Right lobe of liver (tissue), 6 donors: Measurements from ENCODE around the gene SLC12A3. TPM values are rescaled to one million over a fixed set of nuclear protein-coding genes. Genes with fewer than 3 reads are reported as not detected.
"Not testable (repeated sequence)": the region's sequence is repeated elsewhere in the genome, so short reads cannot be mapped to it uniquely, and the experiment has no call there.

Experiments used
- ATAC-seq, 4 donors: fragments of 200-7000 bp; cut with Tn5 transposase; one replicate each; pipeline ENCODE4 v1.9.1; 2020; ENCODE audit warnings: mild to moderate bottlenecking in 4 of 4, moderate library complexity in 4 of 4
- DNase-seq, 3 donors: peaks; one replicate each; pipeline ENCODE4 v3.0.0-alpha.2; 2020
- H3K27ac ChIP-seq, 3 donors: fragments of 200-600 bp; one replicate each; pipeline ENCODE4 v1.8.0; 2022
- H3K27me3 ChIP-seq, 2 donors: fragments of 200-600 bp; one replicate each; pipeline ENCODE4 v1.8.0; 2022
- H3K36me3 ChIP-seq, 4 donors: fragments of 200-600 bp; sonication (generic) in 1 of 4; one replicate each; pipeline versions ENCODE4 v1.5.1 to v1.8.0; 2017 to 2022; ENCODE audit warnings: control low read depth in 1 of 4
- H3K4me1 ChIP-seq, 4 donors: fragments of 200-600 bp; sonication (generic) in 1 of 4; one replicate each; pipeline versions ENCODE4 v1.5.1 to v1.8.0; 2017 to 2022; ENCODE audit warnings: control low read depth in 1 of 4
- H3K4me3 ChIP-seq, 3 donors: fragments of 200-600 bp; one replicate each; pipeline ENCODE4 v1.8.0; 2022
- H3K9me3 ChIP-seq, 4 donors: fragments of 200-600 bp; sonication (generic) in 1 of 4; one replicate each; pipeline versions ENCODE4 v1.5.1 to v1.8.0; 2017 to 2022; ENCODE audit warnings: control low read depth in 1 of 4
- CTCF ChIP-seq, 4 donors: fragments of 200-600 bp in 3 of 4; fragments of 450-650 bp in 1 of 4; IDR thresholded peaks; one replicate each; pipeline versions ENCODE4 v1.5.1 to v1.8.0; 2016 to 2022; ENCODE audit warnings: antibody characterized with exemption in 4 of 4, mild to moderate bottlenecking in 2 of 4
- POLR2A ChIP-seq: fragments of 450-650 bp; IDR thresholded peaks from one replicate; pipeline ENCODE4 v1.6.1; 2017; ENCODE audit warnings: antibody characterized with exemption, mild to moderate bottlenecking
- WGBS: methylation state at CpG from one replicate; pipeline ENCODE4 v1.1.6; 2018; ENCODE audit warnings: low coverage, low lambda C conversion rate; ENCODE audit not compliant: insufficient coverage; ENCODE audit errors: missing lambda C conversion rate; 5-methylcytosine and 5-hydroxymethylcytosine counted together
- intact Hi-C, 2 donors: fragments of 100-400 bp; cut with DNase I; formaldehyde crosslinking; loops; one replicate each; pipeline versions ENCODE4 v1.11.2 to v1.14.1; 2022
- total RNA-seq, 6 experiments: library from RNA; depleted of rRNA in 2 of 6; stranded (reverse); fragments of >200 nt in 2 of 6; fragmentation: NEBNext Ultra II Directional in 3 of 6; extraction: Animal tissue kit (Norgen Biotek cat#: 25700) in 3 of 6; gene quantifications; one replicate each; pipeline versions ENCODE4 v1.1.0 to v1.2.4, GENCODE V29; 2016 to 2023
- donor health status: DM: no; HTN: yes; CAD: no.
- donor health status: DM: no; HTN: no; CAD: no.
- donor health status: DM: no; HTN: no; CAD: no.
- donor health status: DM: no; HTN: yes; CAD: no.
- donor health status: DM: no; HTN: yes; CAD: no.

Gene SLC12A3
- total RNA-seq, 6 experiments from 2014 or later = not detected

- intact Hi-C loops = loop anchor here in 1 of 2 donors (5.0 kb wide), 1 partner anchor 84 kb away; no protein-coding TSS in a partner anchor
- DNase-seq = no peak
- Histone ChIP-seq H3K27me3 (no peaks in the 10 kb centered on the region), H3K27ac (no peak overlapping the region), H3K4me3 (no peak overlapping the region), H3K4me1 (no peaks in the 10 kb centered on the region), H3K36me3 (no peaks in the 10 kb centered on the region), H3K9me3 (no peaks in the 10 kb centered on the region)
- WGBS = 73% methylated on average over 2 of the region's 9 CpGs
- TF ChIP-seq POLR2A (no peak), CTCF (IDR thresholded peaks at IDR 0.05) (no peak)
- no peak for ATAC-seq
These were observed 3.2 kb downstream of the SLC12A3 start for GRCh38 chr16:56868175-56868574.

- not testable (repeated sequence) for H3K9me3 ChIP-seq, ATAC-seq, DNase-seq, H3K4me3 ChIP-seq, H3K27ac ChIP-seq, H3K36me3 ChIP-seq, H3K27me3 ChIP-seq, H3K4me1 ChIP-seq
- 81% methylated on average over 3 of the region's 5 CpGs for WGBS
- intact Hi-C loops = loop anchor here in 1 of 2 donors (5.0 kb wide), 1 partner anchor 84 kb away; no protein-coding TSS in a partner anchor
These were observed 3.8 kb downstream of the SLC12A3 start for GRCh38 chr16:56868766-56869165.

- no peaks in the 10 kb centered on the region for H3K9me3 ChIP-seq
- 60% methylated on average over 13 of the region's 24 CpGs for WGBS
- ATAC-seq (peak; percentile 75 to 81 (median 78)), DNase-seq (no peak)
- no peaks in the 10 kb centered on the region for H3K27me3 ChIP-seq
- intact Hi-C loops = loop anchor here (5.0 to 10.0 kb wide), 2 partner anchors 83 to 85 kb away; no protein-coding TSS in a partner anchor
- no peak for TF ChIP-seq POLR2A
- TF ChIP-seq CTCF (IDR thresholded peaks at IDR 0.05) = peak; percentile 32 to 51 (median 46)
- H3K4me3 ChIP-seq = no peak overlapping the region
- H3K4me1 ChIP-seq = no peaks in the 10 kb centered on the region
- H3K27ac ChIP-seq = no peak overlapping the region
- H3K36me3 ChIP-seq = no peaks in the 10 kb centered on the region
These were observed 4.7 kb downstream of the SLC12A3 start for GRCh38 chr16:56869513-56870275.

GRCh38 chr16:56870276-56870888, 5.4 kb downstream of the SLC12A3 start:
- H3K4me3 ChIP-seq = no peak overlapping the region
- intact Hi-C loops = loop anchor here in 1 of 2 donors (10.0 kb wide), 1 partner anchor 84 kb away; no protein-coding TSS in a partner anchor
- no peak for ATAC-seq
- H3K4me1 ChIP-seq = no peaks in the 10 kb centered on the region
- WGBS = 98% methylated on average over 4 of the region's 14 CpGs
- H3K9me3 ChIP-seq = no peaks in the 10 kb centered on the region
- no peaks in the 10 kb centered on the region for H3K27me3 ChIP-seq
- no peak overlapping the region for H3K27ac ChIP-seq
- no peak for DNase-seq
- TF ChIP-seq POLR2A = no peak
- TF ChIP-seq CTCF (IDR thresholded peaks at IDR 0.05) = no peak
- no peaks in the 10 kb centered on the region for H3K36me3 ChIP-seq

GRCh38 chr16:56871172-56871593, 6.2 kb downstream of the SLC12A3 start:
- Histone ChIP-seq H3K4me1 (no peaks in the 10 kb centered on the region), H3K9me3 (no peaks in the 10 kb centered on the region), H3K27ac (no peak overlapping the region), H3K4me3 (no peak overlapping the region), H3K27me3 (no peaks in the 10 kb centered on the region), H3K36me3 (no peaks in the 10 kb centered on the region)
- TF ChIP-seq CTCF (IDR thresholded peaks at IDR 0.05) = no peak
- no peak for TF ChIP-seq POLR2A
- intact Hi-C loops = loop anchor here in 1 of 2 donors (10.0 kb wide), 1 partner anchor 84 kb away; no protein-coding TSS in a partner anchor
- ATAC-seq (peak in 3 of 4 donors; percentile 12 to 44 (median 33)), DNase-seq (no peak)
- WGBS = 85% methylated on average over 5 of the region's 7 CpGs
